ENCODE data around the gene SEMA3F.

Gene SEMA3F

DNA sequence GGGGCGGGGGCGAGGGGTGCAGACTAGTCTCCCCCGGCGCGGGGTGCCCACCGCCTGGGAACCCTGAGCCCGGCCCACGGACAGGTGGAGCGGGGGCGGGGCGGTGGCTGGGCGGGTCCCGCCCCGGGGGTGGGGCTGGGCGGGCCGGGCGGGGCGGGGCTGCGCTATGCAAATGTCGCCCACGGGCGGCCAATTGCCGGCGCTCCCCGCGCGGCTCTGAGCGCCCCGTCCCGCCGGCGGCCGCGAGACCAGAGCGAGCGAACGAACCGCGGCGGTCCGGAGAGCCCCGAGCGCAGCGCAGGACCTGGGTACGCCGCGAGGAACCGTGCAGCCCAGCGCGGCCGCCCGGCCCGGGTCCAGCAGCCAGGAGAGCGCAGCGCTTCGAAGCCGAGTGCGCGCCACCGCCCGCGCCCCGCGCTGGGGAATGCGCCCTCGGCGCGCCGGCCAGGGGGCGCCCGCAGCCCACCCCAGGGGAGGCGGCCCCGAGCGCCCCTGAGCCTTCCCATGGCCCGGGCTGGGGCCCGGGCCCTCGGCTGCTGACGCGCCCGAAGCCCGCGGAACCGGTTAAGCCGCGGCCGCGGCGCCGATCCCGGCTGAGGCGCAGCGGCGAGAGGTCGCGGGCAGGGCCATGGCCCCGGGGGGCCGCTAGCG lies at the start of gene SEMA3F:
SEMA3F (plus strand) TSS at position 485 of the 651 bp plus-strand sequence. CDS start 4,299 bp downstream, outside the sequence.
- Histone ChIP-seq H3K4me3 (ENCODE audit: low read length) (peak within 1 kb of the TSS; percentile 61), H3K4me1 (ENCODE audit: control insufficient read depth, insufficient read depth, low read length) (peaks cover 2% of the 10 kb centered on the region), H3K27ac (ENCODE audit: low read depth, low read length) (no peak within 1 kb of the TSS), H3K9ac (ENCODE audit: low read length) (no peak within 1 kb of the TSS), H3K36me3 (ENCODE audit: control insufficient read depth, insufficient read depth, low read length) (no peaks in the 10 kb centered on the region), H3K27me3 (ENCODE audit: control insufficient read depth, insufficient read depth, low read length) (no peaks in the 10 kb centered on the region)

DNA sequence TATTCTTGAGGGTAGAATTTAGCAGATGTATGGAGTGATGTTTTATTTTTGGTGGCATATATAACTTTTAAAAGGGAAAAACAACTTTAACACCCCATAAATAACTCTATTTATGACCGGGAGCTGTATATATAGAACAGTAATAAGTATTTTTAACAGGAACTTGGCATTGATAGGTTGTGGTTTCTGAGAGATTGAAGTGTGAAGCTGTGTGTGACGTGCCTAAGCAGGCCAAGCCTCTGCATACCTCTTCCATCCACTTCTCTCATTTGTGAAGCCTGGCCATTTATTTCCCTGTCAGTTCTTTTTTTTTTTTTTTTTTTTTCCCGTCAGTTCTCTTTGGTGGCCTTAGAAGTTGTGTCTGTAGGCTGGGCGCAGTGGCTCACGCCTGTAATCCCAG lies 43.4 kb upstream of the SEMA3F start:
- no peak overlapping the region for H3K9ac ChIP-seq (ENCODE audit: low read length)
- H3K4me3 ChIP-seq (ENCODE audit: low read length) = no peak overlapping the region
- H3K27ac ChIP-seq (ENCODE audit: low read depth, low read length) = no peak overlapping the region
- H3K36me3 ChIP-seq (ENCODE audit: control insufficient read depth, insufficient read depth, low read length) = peaks cover 81% of the 10 kb centered on the region
- H3K4me1 ChIP-seq (ENCODE audit: control insufficient read depth, insufficient read depth, low read length) = no peaks in the 10 kb centered on the region
- H3K27me3 ChIP-seq (ENCODE audit: control insufficient read depth, insufficient read depth, low read length) = no peaks in the 10 kb centered on the region

DNA sequence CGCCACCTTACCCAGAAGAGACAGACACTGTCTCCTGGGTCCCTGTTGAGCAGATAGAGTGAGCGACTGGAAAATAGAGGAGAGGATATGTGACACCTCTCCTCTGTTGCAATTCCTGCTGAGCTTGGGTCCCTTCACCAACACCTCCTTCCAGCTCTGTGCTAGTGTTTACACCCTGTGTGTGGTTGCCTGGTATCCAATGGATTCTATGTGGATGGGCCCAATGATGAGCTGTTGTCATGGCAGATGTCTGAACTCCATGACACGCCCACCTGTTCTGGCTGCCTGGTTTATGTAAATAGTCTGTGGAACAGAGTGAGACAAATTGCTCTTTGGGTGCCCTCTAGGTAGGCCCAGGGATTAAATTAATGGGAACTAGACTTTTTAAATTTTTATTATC lies 42.7 kb upstream of the SEMA3F start:
- no peak overlapping the region for H3K27ac ChIP-seq (ENCODE audit: low read depth, low read length)
- peaks cover 81% of the 10 kb centered on the region for H3K36me3 ChIP-seq (ENCODE audit: control insufficient read depth, insufficient read depth, low read length)
- no peak overlapping the region for H3K4me3 ChIP-seq (ENCODE audit: low read length)

DNA sequence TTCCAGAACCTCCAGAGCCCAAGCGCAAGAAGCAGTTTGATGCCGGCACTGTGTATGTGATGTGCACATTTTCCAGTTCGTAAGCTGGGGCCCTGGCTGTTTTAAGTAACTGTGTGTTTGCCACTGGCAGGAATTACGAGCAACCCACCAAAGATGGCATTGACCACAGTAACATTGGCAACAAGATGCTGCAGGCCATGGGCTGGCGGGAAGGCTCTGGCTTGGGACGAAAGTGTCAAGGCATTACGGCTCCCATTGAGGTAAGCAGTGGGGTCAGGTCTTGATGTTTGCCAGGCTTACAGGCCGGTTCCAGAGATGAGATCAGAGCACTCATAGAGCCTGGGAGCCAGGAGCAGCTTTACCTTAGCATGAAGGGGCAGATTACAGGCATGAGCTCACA lies 38.0 kb upstream of the SEMA3F start:
- H3K36me3 ChIP-seq (ENCODE audit: control insufficient read depth, insufficient read depth, low read length) = peaks cover 68% of the 10 kb centered on the region
- H3K4me1 ChIP-seq (ENCODE audit: control insufficient read depth, insufficient read depth, low read length) = no peaks in the 10 kb centered on the region
- H3K27ac ChIP-seq (ENCODE audit: low read depth, low read length) = no peak overlapping the region
- no peaks in the 10 kb centered on the region for H3K27me3 ChIP-seq (ENCODE audit: control insufficient read depth, insufficient read depth, low read length)
- H3K9ac ChIP-seq (ENCODE audit: low read length) = no peak overlapping the region
- H3K4me3 ChIP-seq (ENCODE audit: low read length) = no peak overlapping the region

More for the DNA sequence above, 42.7 kb upstream of the SEMA3F start:
- no peaks in the 10 kb centered on the region for H3K4me1 ChIP-seq (ENCODE audit: control insufficient read depth, insufficient read depth, low read length)
- H3K27me3 ChIP-seq (ENCODE audit: control insufficient read depth, insufficient read depth, low read length) = no peaks in the 10 kb centered on the region
- H3K9ac ChIP-seq (ENCODE audit: low read length) = no peak overlapping the region

DNA sequence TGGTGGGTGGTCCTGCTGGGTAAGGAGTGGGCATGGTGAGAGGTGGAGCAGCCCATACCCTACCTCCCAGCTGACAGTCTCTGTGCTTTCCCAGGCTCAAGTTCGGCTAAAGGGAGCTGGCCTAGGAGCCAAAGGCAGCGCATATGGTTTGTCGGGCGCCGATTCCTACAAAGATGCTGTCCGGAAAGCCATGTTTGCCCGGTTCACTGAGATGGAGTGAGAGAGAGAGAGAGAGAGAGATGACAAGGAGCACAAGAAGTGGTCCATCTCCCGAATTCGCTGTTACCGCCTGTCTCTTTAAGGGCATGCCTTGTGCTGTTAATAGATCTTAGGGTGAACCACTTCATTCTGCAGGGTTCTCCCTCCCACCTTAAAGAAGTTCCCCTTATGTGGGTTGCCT lies 36.9 kb upstream of the SEMA3F start:
- H3K27me3 ChIP-seq (ENCODE audit: control insufficient read depth, insufficient read depth, low read length) = no peaks in the 10 kb centered on the region
- H3K36me3 ChIP-seq (ENCODE audit: control insufficient read depth, insufficient read depth, low read length) = peaks cover 60% of the 10 kb centered on the region
- no peak overlapping the region for H3K4me3 ChIP-seq (ENCODE audit: low read length)
- no peak overlapping the region for H3K27ac ChIP-seq (ENCODE audit: low read depth, low read length)
- H3K9ac ChIP-seq (ENCODE audit: low read length) = no peak overlapping the region
- no peaks in the 10 kb centered on the region for H3K4me1 ChIP-seq (ENCODE audit: control insufficient read depth, insufficient read depth, low read length)

DNA sequence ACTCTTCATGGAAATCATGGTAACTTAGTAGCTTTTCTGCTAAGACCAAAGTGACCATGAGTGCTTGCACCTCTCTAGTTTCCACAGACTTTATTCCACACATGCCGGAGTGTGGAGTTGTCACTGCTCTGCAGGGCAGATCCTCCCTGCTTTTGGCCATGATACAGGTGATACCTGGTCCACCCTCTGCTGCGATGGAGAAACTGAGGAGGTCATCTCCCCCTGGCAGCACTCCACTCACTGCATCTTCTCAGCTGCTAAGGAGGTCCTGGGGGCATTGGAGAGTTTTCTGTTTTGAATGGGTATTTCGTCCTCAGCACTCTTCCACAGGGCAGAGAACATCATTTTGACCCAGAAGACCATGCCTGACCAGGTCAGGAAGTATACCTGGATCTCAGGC lies 35.3 kb upstream of the SEMA3F start:
- no peak overlapping the region for H3K9ac ChIP-seq (ENCODE audit: low read length)
- no peak overlapping the region for H3K27ac ChIP-seq (ENCODE audit: low read depth, low read length)
- no peaks in the 10 kb centered on the region for H3K4me1 ChIP-seq (ENCODE audit: control insufficient read depth, insufficient read depth, low read length)
- H3K27me3 ChIP-seq (ENCODE audit: control insufficient read depth, insufficient read depth, low read length) = no peaks in the 10 kb centered on the region
- no peak overlapping the region for H3K4me3 ChIP-seq (ENCODE audit: low read length)
- peaks cover 46% of the 10 kb centered on the region for H3K36me3 ChIP-seq (ENCODE audit: control insufficient read depth, insufficient read depth, low read length)

DNA sequence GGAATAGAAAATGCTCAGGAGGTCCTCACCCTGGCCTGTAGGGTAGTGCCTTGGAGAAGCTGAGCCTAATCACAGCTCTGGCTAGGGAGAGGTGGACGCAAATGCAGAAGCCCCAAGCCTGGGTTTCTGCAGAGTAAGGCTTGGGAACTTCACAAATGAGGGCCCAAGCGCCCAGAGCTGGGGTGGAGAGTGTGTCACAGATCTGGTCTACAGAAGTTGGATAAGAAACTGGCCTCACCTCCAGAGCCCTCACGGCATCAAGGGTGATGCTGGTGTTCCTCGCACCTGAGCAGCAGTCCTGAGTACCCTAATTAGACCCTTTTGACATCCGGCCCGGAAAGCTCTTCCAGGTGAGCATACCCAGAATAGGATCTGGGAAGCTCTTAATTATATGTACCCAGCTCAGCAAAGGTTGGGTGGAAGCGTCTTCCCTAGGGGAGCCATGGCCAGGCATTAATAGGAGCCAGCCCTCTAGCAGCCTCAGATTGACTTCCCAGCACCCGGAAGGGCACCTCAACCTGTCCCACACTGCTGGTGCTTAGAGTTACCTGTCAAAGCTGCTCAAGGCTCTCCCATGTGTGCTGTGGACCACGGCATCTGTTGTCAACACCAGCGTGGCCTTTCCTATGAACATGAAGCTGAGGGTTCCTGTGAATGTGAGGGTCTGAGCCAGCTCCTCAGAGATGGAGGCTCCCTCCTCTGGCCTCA lies 34.6 kb upstream of the SEMA3F start:
- no peaks in the 10 kb centered on the region for H3K27me3 ChIP-seq (ENCODE audit: control insufficient read depth, insufficient read depth, low read length)
- peaks cover 39% of the 10 kb centered on the region for H3K36me3 ChIP-seq (ENCODE audit: control insufficient read depth, insufficient read depth, low read length)
- H3K27ac ChIP-seq (ENCODE audit: low read depth, low read length) = no peak overlapping the region

DNA sequence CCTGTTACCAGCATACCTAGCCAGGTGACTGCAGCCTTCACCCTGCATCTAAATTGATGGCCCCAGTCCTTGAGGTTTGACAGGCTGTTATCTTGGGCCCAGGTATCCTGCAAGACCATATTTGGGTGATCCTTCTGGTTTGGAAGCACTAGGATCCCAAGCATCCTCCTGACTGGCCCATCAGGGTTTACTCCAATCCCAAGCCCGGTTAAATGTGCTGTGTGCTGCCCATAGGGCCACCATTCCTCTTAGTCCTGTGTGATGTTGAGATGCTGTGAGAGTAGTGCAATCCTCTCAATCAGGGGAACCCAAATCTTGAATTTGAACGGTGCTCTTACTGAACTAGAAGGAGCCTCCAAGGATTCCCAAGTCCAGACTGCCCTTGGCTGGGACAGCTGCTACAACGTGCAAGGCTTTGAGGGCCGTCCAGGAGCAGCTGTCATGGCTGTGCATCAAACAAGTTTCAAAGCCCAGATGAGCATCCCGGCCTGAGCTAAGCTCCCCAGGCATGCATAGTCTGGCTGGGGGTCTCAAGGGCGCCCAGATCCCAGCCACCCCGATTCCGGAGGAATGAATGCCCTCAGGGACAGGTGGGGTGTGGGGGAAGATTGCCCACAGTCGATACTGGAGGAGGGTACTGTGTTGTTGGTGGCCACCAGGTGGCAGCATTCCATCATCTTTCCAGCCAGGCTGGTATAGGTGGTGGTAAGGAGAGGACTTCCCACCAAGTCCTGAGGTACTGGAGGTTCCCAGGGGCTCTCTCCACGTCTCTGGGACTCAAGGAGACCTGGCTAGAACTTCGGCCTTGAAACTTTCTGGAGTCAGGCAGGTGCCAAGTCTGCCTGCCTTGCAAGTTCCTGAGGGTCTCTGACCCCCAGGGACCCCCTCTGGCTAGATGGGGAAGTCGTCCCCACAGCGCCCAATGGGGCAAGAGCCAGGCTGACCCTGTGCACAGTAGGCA lies 33.8 kb upstream of the SEMA3F start:
- no peaks in the 10 kb centered on the region for H3K27me3 ChIP-seq (ENCODE audit: control insufficient read depth, insufficient read depth, low read length)
- no peak overlapping the region for H3K4me3 ChIP-seq (ENCODE audit: low read length)
- peaks cover 30% of the 10 kb centered on the region for H3K36me3 ChIP-seq (ENCODE audit: control insufficient read depth, insufficient read depth, low read length)
- H3K9ac ChIP-seq (ENCODE audit: low read length) = no peak overlapping the region
- no peak overlapping the region for H3K27ac ChIP-seq (ENCODE audit: low read depth, low read length)
- H3K4me1 ChIP-seq (ENCODE audit: control insufficient read depth, insufficient read depth, low read length) = peaks cover 5% of the 10 kb centered on the region

More for the DNA sequence above, 34.6 kb upstream of the SEMA3F start:
- Histone ChIP-seq H3K9ac (ENCODE audit: low read length) (no peak overlapping the region), H3K4me1 (ENCODE audit: control insufficient read depth, insufficient read depth, low read length) (no peaks in the 10 kb centered on the region), H3K4me3 (ENCODE audit: low read length) (no peak overlapping the region)

DNA sequence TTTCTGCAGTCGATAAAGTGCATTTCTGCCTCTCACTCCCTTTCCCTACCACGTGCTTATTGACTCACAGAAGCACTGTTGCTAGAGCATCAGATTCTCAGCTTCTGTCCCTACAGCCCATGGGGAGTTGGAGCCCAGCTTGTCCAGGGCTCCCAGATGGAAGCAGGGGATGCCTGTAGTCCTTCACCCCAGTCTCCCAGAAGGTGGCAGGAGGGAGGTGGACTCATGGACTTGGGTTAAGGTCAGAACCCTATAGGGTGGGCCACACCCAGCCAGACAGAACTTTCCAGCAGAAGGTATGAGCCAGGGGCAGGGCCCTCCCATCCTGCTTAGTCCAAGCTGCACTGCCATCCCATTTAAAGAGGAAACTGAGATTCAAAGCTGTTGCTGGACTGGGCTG lies 33.1 kb upstream of the SEMA3F start:
- Histone ChIP-seq H3K4me3 (ENCODE audit: low read length) (no peak overlapping the region), H3K27me3 (ENCODE audit: control insufficient read depth, insufficient read depth, low read length) (no peaks in the 10 kb centered on the region), H3K36me3 (ENCODE audit: control insufficient read depth, insufficient read depth, low read length) (peaks cover 23% of the 10 kb centered on the region), H3K9ac (ENCODE audit: low read length) (no peak overlapping the region), H3K27ac (ENCODE audit: low read depth, low read length) (no peak overlapping the region), H3K4me1 (ENCODE audit: control insufficient read depth, insufficient read depth, low read length) (peaks cover 6% of the 10 kb centered on the region)

DNA sequence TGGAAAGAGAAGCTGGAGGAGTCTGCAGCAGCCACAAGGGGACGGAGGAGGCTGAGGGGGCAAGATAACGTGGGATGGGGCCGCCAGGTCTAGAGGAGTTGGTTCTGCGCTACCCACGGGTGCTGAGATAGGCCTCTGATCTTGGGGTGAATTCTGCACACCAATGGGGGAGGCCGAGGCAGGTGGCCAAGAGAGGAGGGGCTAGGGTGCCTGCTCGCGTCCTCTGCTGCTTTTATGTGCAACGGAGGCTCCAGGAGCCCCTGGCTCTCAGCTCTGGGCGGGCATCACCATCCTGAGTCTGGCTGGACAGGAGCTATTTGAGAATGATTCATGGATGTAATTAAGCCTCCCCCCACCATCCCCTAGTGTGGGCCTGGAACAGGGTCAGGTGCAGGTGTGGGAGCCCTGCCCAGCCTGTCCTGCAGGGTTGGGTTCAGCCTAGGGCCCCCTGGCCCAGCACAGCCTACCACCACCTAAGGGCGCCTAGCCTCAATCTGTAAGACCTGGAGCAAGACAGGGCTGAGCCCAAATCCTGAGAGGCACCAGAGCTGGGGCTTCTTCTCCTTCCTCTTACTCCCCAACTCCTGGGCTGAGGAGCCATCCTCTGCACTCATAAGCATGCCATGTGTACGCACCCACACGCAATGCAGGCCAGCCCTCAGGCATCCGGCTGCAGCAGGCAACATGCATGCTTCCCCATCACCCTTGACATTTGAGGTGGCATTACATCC lies 32.3 kb upstream of the SEMA3F start:
- Histone ChIP-seq H3K9ac (ENCODE audit: low read length) (no peak overlapping the region), H3K4me3 (ENCODE audit: low read length) (no peak overlapping the region), H3K4me1 (ENCODE audit: control insufficient read depth, insufficient read depth, low read length) (peaks cover 6% of the 10 kb centered on the region), H3K36me3 (ENCODE audit: control insufficient read depth, insufficient read depth, low read length) (peaks cover 17% of the 10 kb centered on the region), H3K27ac (ENCODE audit: low read depth, low read length) (no peak overlapping the region), H3K27me3 (ENCODE audit: control insufficient read depth, insufficient read depth, low read length) (no peaks in the 10 kb centered on the region)

DNA sequence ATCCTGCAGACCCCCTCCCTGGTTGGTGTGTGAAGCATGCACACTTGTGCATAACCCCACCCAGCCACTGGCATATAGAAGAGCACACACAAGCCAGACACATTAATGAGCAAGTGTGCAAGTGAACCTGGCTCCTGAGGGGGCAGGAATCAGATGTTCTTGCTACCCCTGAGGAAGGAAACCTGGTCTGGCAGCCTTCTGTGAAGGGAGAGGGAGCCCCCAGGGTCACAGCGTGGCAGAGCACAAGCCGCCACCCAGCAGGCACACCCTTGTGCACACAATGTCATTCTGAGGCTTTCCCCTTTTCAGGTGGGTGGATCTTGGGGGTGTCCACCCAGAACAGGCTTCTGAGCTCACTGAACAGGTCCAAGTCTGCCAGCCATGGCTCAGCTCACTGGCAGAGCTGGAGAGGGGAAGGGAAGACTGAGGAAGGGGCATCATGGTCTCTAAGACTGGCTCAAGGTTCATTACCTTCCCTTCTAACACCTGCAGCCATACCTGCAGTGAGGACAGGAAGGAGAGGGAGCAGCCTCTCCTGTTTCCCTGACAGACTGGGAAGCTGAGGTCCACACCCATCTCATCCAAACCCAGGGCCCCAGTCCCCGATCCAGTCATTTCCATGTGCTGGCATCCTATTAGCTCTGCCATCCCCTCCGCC lies 31.6 kb upstream of the SEMA3F start:
- H3K4me1 ChIP-seq (ENCODE audit: control insufficient read depth, insufficient read depth, low read length) = peaks cover 6% of the 10 kb centered on the region
- H3K36me3 ChIP-seq (ENCODE audit: control insufficient read depth, insufficient read depth, low read length) = peaks cover 10% of the 10 kb centered on the region
- no peaks in the 10 kb centered on the region for H3K27me3 ChIP-seq (ENCODE audit: control insufficient read depth, insufficient read depth, low read length)
- H3K27ac ChIP-seq (ENCODE audit: low read depth, low read length) = no peak overlapping the region
- H3K4me3 ChIP-seq (ENCODE audit: low read length) = no peak overlapping the region
- no peak overlapping the region for H3K9ac ChIP-seq (ENCODE audit: low read length)

Data from rectal smooth muscle tissue (tissue), 1 donor.